Caco-2 (cell line): ENCODE results near the gene GPR151. TPM values are rescaled to one million over a fixed set of nuclear protein-coding genes. Genes with fewer than 3 reads are reported as not detected.

Experiments used
- BruUV-seq: library from RNA; stranded (reverse); fragments of 400-500 nt; replicated peaks from 2 replicates; lab custom pipeline; 2021; lab: Mats Ljungman, UMichigan
- CTCF ChIA-PET: fragments of 300-600 bp; sonication (Branson Sonifier 250); formaldehyde crosslinking; loops from one replicate; lab custom pipeline; 2022; ENCODE audit warnings: antibody characterized with exemption; lab: Charles Lee
- POLR2A ChIA-PET: fragments of 300-600 bp; sonication (Branson Sonifier 250); formaldehyde crosslinking; loops from one replicate; lab custom pipeline; 2022; ENCODE audit warnings: antibody characterized with exemption; lab: Charles Lee
- DNase-seq, 2 experiments: peaks; one replicate each; pipeline versions ENCODE4 v3.0.0 to v3.0.0-alpha.2; 2020 to 2022
- H3K27me3 ChIP-seq: replicated peaks from 2 replicates; pipeline ENCODE4 v1.6.0; 2011; ENCODE audit warnings: low read length; ENCODE audit not compliant: control insufficient read depth, insufficient read depth
- H3K36me3 ChIP-seq: 2 replicates; pipeline ENCODE4 v1.5.1; 2011; ENCODE audit warnings: low read length; ENCODE audit not compliant: control insufficient read depth, insufficient read depth
- H3K4me1 ChIP-seq: fragments of 250-450 bp; sonication (Bioruptor Pico); 2 replicates; pipeline ENCODE4 v1.5.1; 2020; ENCODE audit warnings: mild to moderate bottlenecking
- H3K4me3 ChIP-seq: 2 replicates; pipeline ENCODE4 v1.5.1; 2011; ENCODE audit warnings: low read depth, mild to moderate bottlenecking, control low read depth, low read length
- H3K9me3 ChIP-seq: fragments of 250-450 bp; sonication (Bioruptor Pico); 2 replicates; pipeline ENCODE4 v1.5.1; 2020; ENCODE audit warnings: mild to moderate bottlenecking, moderate library complexity
- H3K27ac Mint-ChIP-seq: one replicate; pipeline ENCODE4 v1.8.0; 2022; ENCODE audit warnings: mixed read lengths; ENCODE audit not compliant: unreplicated experiment
- H3K27me3 Mint-ChIP-seq: one replicate; pipeline ENCODE4 v1.8.0; 2022; ENCODE audit warnings: mixed read lengths; ENCODE audit not compliant: insufficient read depth, unreplicated experiment
- H3K36me3 Mint-ChIP-seq: one replicate; pipeline ENCODE4 v1.8.0; 2022; ENCODE audit warnings: mild to moderate bottlenecking, mixed read lengths; ENCODE audit not compliant: insufficient read depth, unreplicated experiment
- H3K4me1 Mint-ChIP-seq: one replicate; pipeline ENCODE4 v1.8.0; 2022; ENCODE audit warnings: low read depth, mixed read lengths; ENCODE audit not compliant: unreplicated experiment
- H3K4me3 Mint-ChIP-seq: one replicate; pipeline ENCODE4 v1.8.0; 2022; ENCODE audit warnings: mild to moderate bottlenecking, moderate library complexity, mixed read lengths; ENCODE audit not compliant: unreplicated experiment
- H3K9me3 Mint-ChIP-seq: one replicate; pipeline ENCODE4 v1.8.0; 2022; ENCODE audit warnings: mixed read lengths; ENCODE audit not compliant: unreplicated experiment
- CTCF ChIP-seq, 2 experiments: fragments of 200-600 bp in 1 of 2; IDR thresholded peaks; 1 replicate in 1 of 2; 2 replicates in 1 of 2; pipeline versions ENCODE4 v1.5.1 to v1.8.0; 2011 to 2022; ENCODE audit warnings: antibody characterized with exemption in 1 of 2, control low read depth in 1 of 2, inconsistent platforms in 1 of 2, low read depth in 1 of 2, low read length in 1 of 2, mild to moderate bottlenecking in 1 of 2, moderate library complexity in 1 of 2; ENCODE audit not compliant: insufficient read depth in 1 of 2, severe bottlenecking in 1 of 2, unreplicated experiment in 1 of 2
- intact Hi-C: fragments of 100-400 bp; cut with micrococcal nuclease; formaldehyde crosslinking; loops from one replicate; pipeline ENCODE4 v1.10.0; 2022; ENCODE audit not compliant: unreplicated experiment
- total RNA-seq: library from RNA; stranded (reverse); gene quantifications from 2 replicates; pipeline ENCODE4 v1.2.3, GENCODE V29; 2022

GPR151 gene
- total RNA-seq, 1 experiment from 2014 or later = not detected

GRCh38 chr5:146539973-146540372 is 24.0 kb upstream of the GPR151 start:
- Histone ChIP-seq H3K4me1 (no peaks in the 10 kb centered on the region; the same call in 1 of the 2 replicates), H3K9me3 (no peaks in the 10 kb centered on the region), H3K4me3 (no peak overlapping the region), H3K36me3 (no peaks in the 10 kb centered on the region), H3K27me3 (no peaks in the 10 kb centered on the region)
- CTCF ChIA-PET = interaction anchor here (0.7 to 2.5 kb wide), 2 partner anchors 390 to 426 kb away, joined by 4 to 13 read pairs; no protein-coding TSS in a partner anchor
- Mint-ChIP-seq H3K36me3 (no peaks in the 10 kb centered on the region), H3K27ac (peak overlapping the region; percentile 35), H3K4me3 (no peak overlapping the region), H3K4me1 (peaks cover 12% of the 10 kb centered on the region), H3K9me3 (no peaks in the 10 kb centered on the region), H3K27me3 (no peaks in the 10 kb centered on the region)
- no TSS peak for BruUV-seq
- POLR2A ChIA-PET = no interaction called here
- intact Hi-C loops = loop anchor here (5.0 kb wide), 1 partner anchor 122 kb away; no protein-coding TSS in a partner anchor
- no peak for DNase-seq
- TF ChIP-seq CTCF (IDR thresholded peaks at IDR 0.05; ENCODE audit: insufficient read depth in 1 of 2, low read depth in 1 of 2, low read length in 1 of 2, severe bottlenecking in 1 of 2, unreplicated experiment in 1 of 2) = no peak

- no peak for DNase-seq
- H3K36me3 ChIP-seq = no peaks in the 10 kb centered on the region
- H3K4me3 ChIP-seq = no peak overlapping the region
- H3K4me1 ChIP-seq = no peaks in the 10 kb centered on the region; the same call in 1 of the 2 replicates
- no peaks in the 10 kb centered on the region for H3K9me3 ChIP-seq
- no peaks in the 10 kb centered on the region for H3K36me3 Mint-ChIP-seq
- H3K27ac Mint-ChIP-seq = no peak overlapping the region
- TF ChIP-seq CTCF (IDR thresholded peaks at IDR 0.05; ENCODE audit: insufficient read depth in 1 of 2, low read depth in 1 of 2, low read length in 1 of 2, severe bottlenecking in 1 of 2, unreplicated experiment in 1 of 2) = no peak
- H3K27me3 Mint-ChIP-seq = no peaks in the 10 kb centered on the region
- peaks cover 12% of the 10 kb centered on the region for H3K4me1 Mint-ChIP-seq
- POLR2A ChIA-PET = no interaction called here
- H3K4me3 Mint-ChIP-seq = no peak overlapping the region
- no peaks in the 10 kb centered on the region for H3K9me3 Mint-ChIP-seq
- intact Hi-C loops = no loop called here
- CTCF ChIA-PET = interaction anchor here (0.5 kb wide), 1 partner anchor 559 kb away, joined by 3 read pairs; no protein-coding TSS in a partner anchor
- no TSS peak for BruUV-seq
- H3K27me3 ChIP-seq = no peaks in the 10 kb centered on the region
Observed at GRCh38 chr5:146538432-146538831, 22.4 kb upstream of the GPR151 start.

- Histone ChIP-seq H3K4me1 (no peaks in the 10 kb centered on the region), H3K4me3 (no peak overlapping the region), H3K9me3 (no peaks in the 10 kb centered on the region), H3K36me3 (no peaks in the 10 kb centered on the region), H3K27me3 (no peaks in the 10 kb centered on the region)
- no peak for TF ChIP-seq CTCF (IDR thresholded peaks at IDR 0.05; ENCODE audit: insufficient read depth in 1 of 2, low read depth in 1 of 2, low read length in 1 of 2, severe bottlenecking in 1 of 2, unreplicated experiment in 1 of 2)
- BruUV-seq = no TSS peak
- DNase-seq = no peak
- no peaks in the 10 kb centered on the region for H3K9me3 Mint-ChIP-seq
- H3K27me3 Mint-ChIP-seq = no peaks in the 10 kb centered on the region
- ChIA-PET POLR2A (no interaction called here), CTCF (interaction anchor here (0.6 to 1.6 kb wide), 18 partner anchors 8 to 1045 kb away, joined by 3 to 14 read pairs (median 4); no protein-coding TSS in a partner anchor)
- intact Hi-C loops = loop anchor here (1.0 to 5.0 kb wide), 3 partner anchors 432 to 1043 kb away; no protein-coding TSS in a partner anchor
- no peak overlapping the region for H3K4me3 Mint-ChIP-seq
- no peaks in the 10 kb centered on the region for H3K36me3 Mint-ChIP-seq
- H3K4me1 Mint-ChIP-seq = no peaks in the 10 kb centered on the region
- H3K27ac Mint-ChIP-seq = no peak overlapping the region
Observed at GRCh38 chr5:146533882-146534281, 17.9 kb upstream of the GPR151 start.
